HL-60 (cell line): ENCODE results near the gene AOPEP.

Experiments used
- CTCF ChIP-seq: IDR thresholded peaks from one replicate; pipeline ENCODE4 v1.5.1; 2011; ENCODE audit warnings: low read length, control low read depth, inconsistent platforms; ENCODE audit not compliant: insufficient read depth
- POLR2AphosphoS5 ChIP-seq: IDR thresholded peaks from 2 replicates; pipeline ENCODE4 v1.6.1; 2012; ENCODE audit warnings: low read depth
- REST ChIP-seq: IDR thresholded peaks from 2 replicates; pipeline ENCODE4 v1.6.1; 2012; ENCODE audit warnings: low read depth; ENCODE audit not compliant: insufficient replicate concordance

DNA sequence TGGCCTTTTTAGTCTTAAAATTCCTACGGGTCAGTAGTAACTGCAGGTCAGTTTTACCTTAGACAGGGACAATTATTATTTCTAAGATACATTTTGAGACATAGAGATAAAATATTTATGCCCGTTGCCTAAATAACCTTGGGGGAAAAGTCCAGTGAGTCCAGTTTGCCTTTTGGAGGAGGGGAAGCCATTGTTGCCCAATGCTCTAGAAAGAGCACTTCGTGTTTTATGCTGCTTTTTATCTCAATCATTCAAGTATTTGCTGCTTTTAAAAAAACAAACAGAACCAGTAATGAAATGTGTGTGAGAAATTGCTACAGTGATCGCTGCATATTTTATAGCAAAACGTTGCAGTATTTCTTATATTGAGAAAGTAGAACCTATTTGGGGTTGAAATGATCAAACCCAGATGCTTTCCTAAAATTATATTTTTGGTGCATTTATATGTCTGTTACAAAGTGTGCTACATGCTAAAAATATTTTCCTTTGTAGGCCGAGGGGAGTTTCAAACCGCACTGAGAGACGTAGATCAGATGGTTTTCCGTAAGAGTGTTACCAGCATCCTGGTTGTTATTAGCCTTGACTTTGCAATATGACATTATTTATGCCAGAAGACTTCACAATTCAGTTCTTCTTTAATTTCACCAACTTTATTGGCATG, 266.8 kb downstream of the AOPEP start:
- TF ChIP-seq CTCF (no peak), POLR2AphosphoS5 (no peak), REST (no peak)
